Stomach smooth muscle (tissue), 2 donors: ENCODE data around the gene PARD3B.

Experiments
- H3K27ac ChIP-seq: one replicate; pipeline ENCODE4 v1.7.0; 2013; ENCODE audit warnings: mild to moderate bottlenecking, low read length, inconsistent platforms
- H3K27me3 ChIP-seq, 2 donors: one replicate each; pipeline ENCODE4 v1.7.0; 2013; ENCODE audit warnings: low read length in 2 of 2; ENCODE audit not compliant: insufficient read depth in 2 of 2, control insufficient read depth in 1 of 2
- H3K36me3 ChIP-seq, 2 donors: one replicate each; pipeline ENCODE4 v1.7.0; 2013; ENCODE audit warnings: low read length in 2 of 2; ENCODE audit not compliant: control insufficient read depth in 2 of 2, insufficient read depth in 2 of 2
- H3K4me1 ChIP-seq: one replicate; pipeline ENCODE4 v1.7.0; 2013; ENCODE audit warnings: low read length; ENCODE audit not compliant: control insufficient read depth, insufficient read depth
- H3K4me3 ChIP-seq, 2 donors: one replicate each; pipeline ENCODE4 v1.7.0; 2013; ENCODE audit warnings: low read length in 2 of 2
- H3K9ac ChIP-seq, 2 donors: one replicate each; pipeline ENCODE4 v1.7.0; 2013; ENCODE audit warnings: low read length in 2 of 2, mild to moderate bottlenecking in 1 of 2
- H3K9me3 ChIP-seq, 2 donors: one replicate each; pipeline ENCODE4 v1.7.0; 2013; ENCODE audit warnings: low read length in 2 of 2; ENCODE audit not compliant: control insufficient read depth in 2 of 2
- donor health status: healthy.
- donor health status: Pancreatic carcinoma.

The PARD3B gene

GRCh38 chr2:205357732-205358131 lies 812.5 kb downstream of the PARD3B start:
- H3K4me3 ChIP-seq = no peak overlapping the region
- H3K9me3 ChIP-seq = no peaks in the 10 kb centered on the region
- H3K9ac ChIP-seq = no peak overlapping the region
- H3K27me3 ChIP-seq = no peaks in the 10 kb centered on the region
- H3K4me1 ChIP-seq = no peaks in the 10 kb centered on the region
- H3K27ac ChIP-seq = no peak overlapping the region
- no peaks in the 10 kb centered on the region for H3K36me3 ChIP-seq

- no peaks in the 10 kb centered on the region for H3K9me3 ChIP-seq
- H3K27ac ChIP-seq = no peak overlapping the region
- no peaks in the 10 kb centered on the region for H3K27me3 ChIP-seq
- H3K4me3 ChIP-seq = no peak overlapping the region
- no peaks in the 10 kb centered on the region for H3K36me3 ChIP-seq
- no peak overlapping the region for H3K9ac ChIP-seq
- no peaks in the 10 kb centered on the region for H3K4me1 ChIP-seq
These were observed 813.1 kb downstream of the PARD3B start for GRCh38 chr2:205358351-205358815.

- H3K27me3 ChIP-seq = no peaks in the 10 kb centered on the region
- H3K27ac ChIP-seq = no peak overlapping the region
- H3K4me1 ChIP-seq = no peaks in the 10 kb centered on the region
These were observed 816.0 kb downstream of the PARD3B start for GRCh38 chr2:205361272-205361671.

DNA sequence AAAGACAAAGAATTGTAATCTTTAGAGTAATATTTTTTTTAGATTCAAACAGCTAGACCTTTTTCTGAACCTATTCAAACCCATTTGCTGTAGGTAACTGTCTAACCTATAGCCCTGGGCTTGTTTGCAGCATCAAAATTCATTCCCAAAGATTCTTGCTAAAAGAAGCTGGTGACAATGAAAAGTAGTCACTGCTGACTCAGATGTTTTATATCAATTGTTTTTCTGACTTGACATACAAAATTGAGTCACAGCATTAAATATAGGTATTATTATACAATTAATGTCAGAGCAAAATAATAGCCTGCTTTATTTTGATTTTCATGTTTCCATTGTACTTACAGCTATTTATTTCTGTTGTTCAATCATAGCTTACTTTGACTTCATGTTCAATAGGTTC lies 816.7 kb downstream of the PARD3B start:
- Histone ChIP-seq H3K4me3 (no peak overlapping the region), H3K36me3 (no peaks in the 10 kb centered on the region), H3K4me1 (no peaks in the 10 kb centered on the region), H3K27me3 (no peaks in the 10 kb centered on the region), H3K27ac (no peak overlapping the region), H3K9ac (no peak overlapping the region), H3K9me3 (no peaks in the 10 kb centered on the region)

More at GRCh38 chr2:205361272-205361671, 816.0 kb downstream of the PARD3B start:
- Histone ChIP-seq H3K4me3 (no peak overlapping the region), H3K9ac (no peak overlapping the region), H3K9me3 (no peaks in the 10 kb centered on the region), H3K36me3 (no peaks in the 10 kb centered on the region)

DNA sequence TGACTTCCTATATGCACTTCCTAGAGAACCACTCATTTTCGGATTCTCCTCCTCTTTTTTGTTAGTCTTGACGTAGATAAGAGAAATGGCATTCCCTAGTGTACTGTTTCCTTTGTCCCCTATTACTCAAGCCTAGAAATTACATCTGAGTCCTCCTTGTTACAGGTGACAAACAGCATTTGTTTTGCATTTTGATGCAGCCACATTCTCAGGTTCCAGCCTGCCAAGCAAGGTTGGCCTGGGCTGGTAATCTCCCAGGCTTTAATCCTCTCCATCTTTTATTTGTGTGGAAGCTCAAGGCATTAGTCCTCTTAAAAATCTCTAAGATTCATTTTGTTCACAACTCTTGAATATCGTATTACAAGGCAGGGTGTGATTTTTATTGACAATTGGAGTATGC lies 819.0 kb downstream of the PARD3B start:
- Histone ChIP-seq H3K27ac (no peak overlapping the region), H3K27me3 (no peaks in the 10 kb centered on the region), H3K9ac (no peak overlapping the region), H3K4me3 (no peak overlapping the region), H3K9me3 (no peaks in the 10 kb centered on the region), H3K36me3 (no peaks in the 10 kb centered on the region), H3K4me1 (no peaks in the 10 kb centered on the region)

DNA sequence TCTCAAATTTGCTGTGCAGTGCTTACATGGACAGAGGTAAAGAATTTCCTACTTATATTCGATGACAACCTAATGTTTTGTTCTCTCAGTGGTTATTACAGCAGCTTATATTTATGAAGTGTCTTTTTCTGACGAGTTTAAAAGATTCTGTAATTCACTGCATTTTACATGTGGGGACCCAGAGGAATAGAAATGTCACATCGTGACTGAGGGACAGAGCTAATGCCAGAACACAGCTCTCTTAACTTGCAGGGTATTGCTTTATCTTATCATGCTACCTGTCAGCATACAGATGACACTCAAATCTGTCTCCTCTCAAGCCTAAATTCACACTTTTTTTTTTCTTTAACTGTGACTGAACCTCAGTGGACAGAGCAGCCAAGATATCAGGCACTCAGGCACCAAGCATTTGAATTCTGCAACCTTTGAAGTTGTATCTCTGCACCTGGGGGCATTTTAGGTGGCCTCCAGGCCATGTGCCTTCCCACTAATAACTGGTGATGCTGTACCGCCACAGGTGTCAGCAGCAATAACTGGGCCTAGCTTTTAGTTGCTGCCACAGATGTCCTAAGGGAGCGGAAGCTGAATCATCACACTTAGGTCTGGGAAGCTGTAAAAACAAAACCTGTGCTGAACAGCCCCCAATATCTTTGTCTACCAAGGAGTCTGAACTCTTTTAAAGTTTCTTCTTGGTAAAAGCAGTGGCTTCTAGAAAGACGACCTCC lies 821.2 kb downstream of the PARD3B start:
- Histone ChIP-seq H3K9ac (no peak overlapping the region), H3K9me3 (no peaks in the 10 kb centered on the region), H3K36me3 (no peaks in the 10 kb centered on the region), H3K4me3 (no peak overlapping the region), H3K4me1 (no peaks in the 10 kb centered on the region), H3K27me3 (no peaks in the 10 kb centered on the region), H3K27ac (no peak overlapping the region)

DNA sequence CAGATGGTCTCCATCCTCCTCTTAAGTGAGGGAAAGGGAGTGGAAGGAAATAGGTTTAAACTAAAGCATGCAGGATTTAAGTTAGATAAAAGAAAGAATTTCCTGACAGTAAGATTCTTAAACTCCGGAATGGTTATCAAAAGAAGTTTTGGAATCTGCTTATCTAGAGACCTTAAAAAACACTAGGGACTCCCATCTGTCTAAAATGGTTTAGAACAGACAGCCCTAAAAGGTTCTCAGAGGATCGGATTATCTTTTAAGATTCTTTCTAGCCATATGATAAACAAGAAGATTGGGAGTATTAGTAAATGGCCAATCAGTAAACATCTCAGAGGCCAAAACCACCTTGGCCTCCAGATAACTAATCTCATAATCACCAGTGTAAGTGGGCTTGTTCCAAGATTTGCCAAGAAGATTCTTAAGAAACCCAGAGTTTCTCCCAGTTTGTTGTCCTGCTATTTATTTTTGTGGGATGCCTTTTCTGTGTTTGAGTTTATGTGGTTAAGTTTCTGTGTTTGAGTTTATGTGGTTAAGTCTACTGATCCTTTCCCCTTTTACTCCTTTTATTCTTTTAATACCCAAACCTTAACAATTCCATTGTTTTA lies 822.2 kb downstream of the PARD3B start:
- H3K9ac ChIP-seq = no peak overlapping the region
- H3K4me1 ChIP-seq = no peaks in the 10 kb centered on the region
- no peaks in the 10 kb centered on the region for H3K36me3 ChIP-seq
- no peak overlapping the region for H3K4me3 ChIP-seq
- H3K27ac ChIP-seq = no peak overlapping the region
- H3K27me3 ChIP-seq = no peaks in the 10 kb centered on the region
- H3K9me3 ChIP-seq = no peaks in the 10 kb centered on the region

DNA sequence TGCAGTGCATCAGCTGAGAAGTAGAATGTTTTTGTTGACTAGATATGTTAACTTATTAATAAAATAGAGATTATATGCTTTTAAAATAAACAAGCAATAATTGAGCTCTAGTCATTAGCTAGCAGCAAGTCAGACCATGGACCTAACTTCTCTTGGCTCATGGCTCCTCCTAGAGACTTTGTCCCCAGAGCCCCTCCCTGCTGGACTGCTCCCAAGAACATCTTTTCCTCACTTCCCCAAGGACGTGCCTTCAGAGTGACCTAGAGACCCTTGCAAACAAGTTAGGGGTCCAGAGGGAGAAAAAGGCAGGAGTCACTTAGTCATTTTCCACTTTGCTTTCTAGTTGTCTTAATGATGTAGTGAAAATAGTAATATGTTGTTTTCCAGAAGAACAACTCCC lies 824.5 kb downstream of the PARD3B start:
- H3K36me3 ChIP-seq = no peaks in the 10 kb centered on the region
- no peaks in the 10 kb centered on the region for H3K4me1 ChIP-seq
- H3K9me3 ChIP-seq = no peaks in the 10 kb centered on the region
- H3K27me3 ChIP-seq = no peaks in the 10 kb centered on the region
- no peak overlapping the region for H3K9ac ChIP-seq
- H3K27ac ChIP-seq = no peak overlapping the region
- no peak overlapping the region for H3K4me3 ChIP-seq

DNA sequence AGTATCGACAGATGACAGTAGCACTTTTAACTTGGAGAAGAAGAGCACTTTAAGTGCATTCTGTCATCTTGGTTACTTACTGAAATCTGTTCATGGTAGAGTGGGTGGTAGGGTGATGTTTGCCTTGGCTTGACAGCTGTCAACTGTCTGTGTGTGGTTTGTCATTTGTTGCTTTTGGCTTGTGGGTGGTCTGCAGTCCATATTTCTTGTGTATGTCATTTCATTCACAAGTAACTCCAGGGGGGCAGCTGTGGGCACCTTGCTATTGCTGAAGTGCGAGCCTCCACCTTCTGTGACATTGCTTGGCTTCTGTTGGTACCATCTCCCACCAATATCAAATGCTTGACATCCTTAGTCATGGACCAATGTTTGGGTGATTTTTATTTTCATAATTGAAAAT lies 825.5 kb downstream of the PARD3B start:
- Histone ChIP-seq H3K27me3 (no peaks in the 10 kb centered on the region), H3K27ac (no peak overlapping the region)

GRCh38 chr2:205372141-205372540 lies 826.9 kb downstream of the PARD3B start:
- no peak overlapping the region for H3K4me3 ChIP-seq

More for the DNA sequence above, 825.5 kb downstream of the PARD3B start:
- Histone ChIP-seq H3K9me3 (no peaks in the 10 kb centered on the region), H3K4me1 (no peaks in the 10 kb centered on the region), H3K4me3 (no peak overlapping the region), H3K36me3 (no peaks in the 10 kb centered on the region), H3K9ac (no peak overlapping the region)

More at GRCh38 chr2:205372141-205372540, 826.9 kb downstream of the PARD3B start:
- Histone ChIP-seq H3K9me3 (no peaks in the 10 kb centered on the region), H3K4me1 (no peaks in the 10 kb centered on the region), H3K36me3 (no peaks in the 10 kb centered on the region), H3K27ac (no peak overlapping the region), H3K9ac (no peak overlapping the region), H3K27me3 (no peaks in the 10 kb centered on the region)
